Islet precursor cell (in vitro differentiated cells): ENCODE measurements around the gene SAFB.
"Not testable (repeated sequence)": the region's sequence is repeated elsewhere in the genome, so short reads cannot be mapped to it uniquely, and the experiment has no call there.

Source experiments
- DNase-seq: peaks from one replicate; pipeline ENCODE4 v3.0.0-alpha.2; 2018

Gene SAFB

GRCh38 chr19:5687360-5688198, 64.7 kb downstream of the SAFB start:
- no peak for DNase-seq

GRCh38 chr19:5688262-5688881, 65.5 kb downstream of the SAFB start:
- DNase-seq = not testable (repeated sequence)

GRCh38 chr19:5690125-5690954, 67.5 kb downstream of the SAFB start, which contains the start of gene RPL36:
Gene RPL36 (plus strand): TSS chr19:5690295. CDS start chr19:5690508, 213 bp downstream.
- peak; percentile 98 for DNase-seq

GRCh38 chr19:5690955-5691821, 68.3 kb downstream of the SAFB start:
- DNase-seq = no peak

GRCh38 chr19:5691822-5692722, 69.2 kb downstream of the SAFB start:
- no peak for DNase-seq

GRCh38 chr19:5692723-5693194, 69.9 kb downstream of the SAFB start:
- no peak for DNase-seq

GRCh38 chr19:5693195-5694166, 70.6 kb downstream of the SAFB start:
- no peak for DNase-seq

GRCh38 chr19:5694167-5694955, 71.5 kb downstream of the SAFB start:
- DNase-seq = no peak

GRCh38 chr19:5694956-5695648, 72.2 kb downstream of the SAFB start:
- peak; percentile 49 for DNase-seq

GRCh38 chr19:5695649-5696195, 72.8 kb downstream of the SAFB start:
- no peak for DNase-seq

GRCh38 chr19:5696196-5697021, 73.5 kb downstream of the SAFB start:
- DNase-seq = no peak

GRCh38 chr19:5697022-5697889, 74.4 kb downstream of the SAFB start:
- no peak for DNase-seq

GRCh38 chr19:5697890-5698634, 75.2 kb downstream of the SAFB start:
- DNase-seq = no peak

- no peak for DNase-seq
Observed at GRCh38 chr19:5698635-5699422, 75.9 kb downstream of the SAFB start.
